MCF 10A (cell line): ENCODE data around the gene NSMF. TPM values are rescaled to one million over a fixed set of nuclear protein-coding genes. Genes with fewer than 3 reads are reported as not detected.

Source experiments
- BruUV-seq: library from RNA; stranded (reverse); fragments of 400-500 nt; replicated peaks from 2 replicates; lab custom pipeline; 2021; lab: Mats Ljungman, UMichigan
- CTCF ChIA-PET: fragments of 300-600 bp; sonication (Branson Sonifier 250); formaldehyde crosslinking; extraction: SDS; loops from one replicate; lab custom pipeline; 2021; ENCODE audit warnings: antibody characterized with exemption, inconsistent platforms; lab: Yijun Ruan, JAX
- POLR2A ChIA-PET: fragments of 300-600, 350-650 bp; sonication (Branson Sonifier 250); formaldehyde crosslinking; extraction: SDS; loops from one replicate; lab custom pipeline; 2020; ENCODE audit warnings: antibody characterized with exemption, inconsistent platforms; lab: Yijun Ruan, JAX
- DNase-seq: peaks from one replicate; pipeline ENCODE4 v3.0.0-alpha.2; 2018; ENCODE audit not compliant: unreplicated experiment
- H3K27ac Mint-ChIP-seq: one replicate; pipeline ENCODE4 v1.8.0; 2022; ENCODE audit warnings: mild to moderate bottlenecking, low read depth, mixed read lengths; ENCODE audit not compliant: unreplicated experiment
- H3K27me3 Mint-ChIP-seq: one replicate; pipeline ENCODE4 v1.8.0; 2022; ENCODE audit warnings: mixed read lengths; ENCODE audit not compliant: insufficient read depth, unreplicated experiment
- H3K36me3 Mint-ChIP-seq: one replicate; pipeline ENCODE4 v1.8.0; 2022; ENCODE audit warnings: mild to moderate bottlenecking, moderate library complexity, mixed read lengths; ENCODE audit not compliant: insufficient read depth, unreplicated experiment
- H3K4me1 Mint-ChIP-seq: one replicate; pipeline ENCODE4 v1.8.0; 2022; ENCODE audit warnings: mixed read lengths; ENCODE audit not compliant: insufficient read depth, unreplicated experiment
- H3K4me3 Mint-ChIP-seq: one replicate; pipeline ENCODE4 v1.8.0; 2022; ENCODE audit warnings: mild to moderate bottlenecking, moderate library complexity, mixed read lengths; ENCODE audit not compliant: unreplicated experiment
- H3K9me3 Mint-ChIP-seq: one replicate; pipeline ENCODE4 v1.8.0; 2022; ENCODE audit warnings: mixed read lengths; ENCODE audit not compliant: unreplicated experiment
- CTCF ChIP-seq: fragments of 200-600 bp; IDR thresholded peaks from one replicate; pipeline ENCODE4 v1.8.0; 2022; ENCODE audit warnings: antibody characterized with exemption, mild to moderate bottlenecking; ENCODE audit not compliant: unreplicated experiment
- intact Hi-C: fragments of 100-400 bp; cut with micrococcal nuclease; formaldehyde crosslinking; loops from 2 replicates; pipeline ENCODE4 v1.14.1; 2022
- total RNA-seq: library from RNA; stranded (reverse); gene quantifications from 2 replicates; pipeline ENCODE4 v1.2.3, GENCODE V29; 2022

The NSMF gene
- total RNA-seq, 1 experiment from 2014 or later: 37.8 TPM

- TF ChIP-seq CTCF: no peak
- peaks cover 8% of the 10 kb centered on the region for H3K36me3 Mint-ChIP-seq
- intact Hi-C loops: no loop called here
- no peak overlapping the region for H3K27ac Mint-ChIP-seq
- ChIA-PET POLR2A (interaction anchor here (3.3 kb wide), 1 partner anchor 10 kb away, joined by 14 read pairs; the partner anchor contains the start of gene ENTPD8), CTCF (interaction anchor here (0.6 to 0.7 kb wide), 2 partner anchors 9 to 12 kb away, joined by 3 to 4 read pairs; partner anchors contain the start of gene ENTPD8)
- H3K4me1 Mint-ChIP-seq: no peaks in the 10 kb centered on the region
- no peaks in the 10 kb centered on the region for H3K27me3 Mint-ChIP-seq
- H3K4me3 Mint-ChIP-seq: no peak overlapping the region
- BruUV-seq: no TSS peak
- no peaks in the 10 kb centered on the region for H3K9me3 Mint-ChIP-seq
- no peak for DNase-seq
Observed at GRCh38 chr9:137432687-137433348, 26.3 kb downstream of the NSMF start.

GRCh38 chr9:137431416-137431931, 27.7 kb downstream of the NSMF start:
- intact Hi-C loops: no loop called here
- CTCF ChIA-PET: interaction anchor here (0.8 kb wide), 1 partner anchor 9 kb away, joined by 3 read pairs; the partner anchor contains the start of gene EXD3
- POLR2A ChIA-PET: interaction anchor here (0.7 to 3.3 kb wide), 2 partner anchors 9 to 11 kb away, joined by 3 to 14 read pairs; partner anchors contain the start of genes ENTPD8, EXD3 and NOXA1

GRCh38 chr9:137430723-137431415, 28.3 kb downstream of the NSMF start:
- intact Hi-C loops: no loop called here
- H3K4me1 Mint-ChIP-seq: no peaks in the 10 kb centered on the region
- H3K4me3 Mint-ChIP-seq: no peak overlapping the region
- ChIA-PET POLR2A (interaction anchor here (3.3 kb wide), 1 partner anchor 12 kb away, joined by 14 read pairs; the partner anchor contains the start of gene ENTPD8), CTCF (interaction anchor here (0.9 kb wide), 1 partner anchor 17 kb away, joined by 3 read pairs; no protein-coding TSS in a partner anchor)
- H3K36me3 Mint-ChIP-seq: peaks cover 2% of the 10 kb centered on the region
- no peaks in the 10 kb centered on the region for H3K27me3 Mint-ChIP-seq
- BruUV-seq: no TSS peak
- no peak for TF ChIP-seq CTCF
- no peaks in the 10 kb centered on the region for H3K9me3 Mint-ChIP-seq
- H3K27ac Mint-ChIP-seq: no peak overlapping the region
- no peak for DNase-seq

More at GRCh38 chr9:137431416-137431931, 27.7 kb downstream of the NSMF start:
- no peaks in the 10 kb centered on the region for H3K4me1 Mint-ChIP-seq
- H3K27me3 Mint-ChIP-seq: no peaks in the 10 kb centered on the region
- no peaks in the 10 kb centered on the region for H3K9me3 Mint-ChIP-seq
- no TSS peak for BruUV-seq
- H3K36me3 Mint-ChIP-seq: peaks cover 8% of the 10 kb centered on the region
- no peak overlapping the region for H3K27ac Mint-ChIP-seq
- no peak for TF ChIP-seq CTCF
- no peak for DNase-seq
- H3K4me3 Mint-ChIP-seq: no peak overlapping the region
